Measurements from ENCODE around the gene MCM7. TPM values are rescaled to one million over a fixed set of nuclear protein-coding genes. Genes with fewer than 3 reads are reported as not detected.
A peak's percentile ranks its signal among the peaks of the same experiment; 100 is the strongest.

The MCM7 gene
- total and polyA plus RNA-seq, 2 of the 13 experiments (the other 11 are each of a cell fraction or from before 2014, with no cell fraction given) = 84.5 to 214 TPM

GRCh38 chr7:100127866-100128636 is 26.9 kb upstream of the MCM7 start (continued):
- TF ChIP-seq KLF15 (CRISPR knock-in tag; IDR thresholded peaks at IDR 0.05; ENCODE audit: borderline replicate concordance) (no peak), ZNF737 (CRISPR knock-in tag; IDR thresholded peaks at IDR 0.05; ENCODE audit: borderline replicate concordance) (no peak), HIC2 (CRISPR knock-in tag; IDR thresholded peaks at IDR 0.05; ENCODE audit: low read depth) (no peak; the same call in 1 of the 2 replicates), ZNF326 (CRISPR knock-in tag; IDR thresholded peaks at IDR 0.05; ENCODE audit: borderline replicate concordance) (no peak), RNF2 (conservative IDR thresholded peaks at IDR 0.05; ENCODE audit: low read depth) (no peak), SRY (CRISPR knock-in tag; IDR thresholded peaks at IDR 0.05) (peak; percentile 72; the same call in 1 of the 2 replicates), MXD3 (CRISPR knock-in tag; IDR thresholded peaks at IDR 0.05) (no peak), ZNF547 (CRISPR knock-in tag; IDR thresholded peaks at IDR 0.05) (no peak), ZNF878 (CRISPR knock-in tag; IDR thresholded peaks at IDR 0.05) (no peak), ATF2 (CRISPR knock-in tag; IDR thresholded peaks at IDR 0.05) (no peak), NFRKB (IDR thresholded peaks at IDR 0.05) (no peak), NFATC3 (CRISPR knock-in tag; IDR thresholded peaks at IDR 0.05) (no peak), TFDP2 (CRISPR knock-in tag; IDR thresholded peaks at IDR 0.05) (no peak), ZNF780A (CRISPR knock-in tag; IDR thresholded peaks at IDR 0.05) (0 out of 2 replicates have a peak, but pooled peaks have one; percentile 7), GTF3A (CRISPR knock-in tag; conservative IDR thresholded peaks at IDR 0.05) (no peak), ZBTB21 (CRISPR knock-in tag; IDR thresholded peaks at IDR 0.05) (no peak), ZNF234 (CRISPR knock-in tag; conservative IDR thresholded peaks at IDR 0.05) (no peak), CEBPB (IDR thresholded peaks at IDR 0.05; ENCODE audit: borderline replicate concordance, low read depth, low read length) (no peak), ARID4A (CRISPR knock-in tag; IDR thresholded peaks at IDR 0.05; ENCODE audit: borderline replicate concordance) (no peak), EED (CRISPR knock-in tag; IDR thresholded peaks at IDR 0.05) (no peak), ETV6 (CRISPR knock-in tag; conservative IDR thresholded peaks at IDR 0.05) (no peak), CC2D1A (CRISPR knock-in tag; IDR thresholded peaks at IDR 0.05) (no peak)

Measured in HepG2 (cell line).